C4-2B (cell line): ENCODE measurements around the gene KIAA0232.
"Not testable (repeated sequence)": the region's sequence is repeated elsewhere in the genome, so short reads cannot be mapped to it uniquely, and the experiment has no call there.

Experiments
- CTCF ChIP-seq: fragments of 450-650 bp; conservative IDR thresholded peaks from 2 replicates; pipeline ENCODE4 v1.5.1; 2017; ENCODE audit warnings: mild to moderate bottlenecking
- ZFX ChIP-seq: fragments of 450-650 bp; IDR thresholded peaks from 2 replicates; pipeline ENCODE4 v1.6.1; 2017

GRCh38 chr4:6791245-6791644, 8.7 kb downstream of the KIAA0232 start:
- not testable (repeated sequence) for TF ChIP-seq CTCF, ZFX
